Neuronal stem cell (in vitro differentiated cells): ENCODE results near the gene BAD.

Experiments
- DNase-seq: peaks from one replicate; pipeline ENCODE4 v3.0.0-alpha.2; 2013; ENCODE audit warnings: low spot score
- H2AFZ ChIP-seq: one replicate; pipeline ENCODE4 v1.6.1; 2013; ENCODE audit warnings: mild to moderate bottlenecking, low read length, inconsistent platforms
- H2AK5ac ChIP-seq: 2 replicates; pipeline ENCODE4 v1.6.1; 2013; ENCODE audit warnings: low read depth, mild to moderate bottlenecking, inconsistent platforms, low read length, moderate library complexity, mixed read lengths
- H2BK120ac ChIP-seq: 2 replicates; pipeline ENCODE4 v1.6.1; 2013; ENCODE audit warnings: low read depth, mild to moderate bottlenecking, inconsistent platforms, low read length, moderate library complexity, mixed read lengths
- H2BK12ac ChIP-seq: one replicate; pipeline ENCODE4 v1.6.1; 2013; ENCODE audit warnings: low read length, inconsistent platforms
- H2BK15ac ChIP-seq: 2 replicates; pipeline ENCODE4 v1.6.1; 2013; ENCODE audit warnings: mild to moderate bottlenecking, low read length, inconsistent platforms, mixed read lengths
- H2BK5ac ChIP-seq: one replicate; pipeline ENCODE4 v1.6.1; 2013; ENCODE audit warnings: inconsistent platforms, mild to moderate bottlenecking, low read length, moderate library complexity
- H3K14ac ChIP-seq: one replicate; pipeline ENCODE4 v1.6.1; 2013; ENCODE audit warnings: low read length, inconsistent platforms
- H3K18ac ChIP-seq: 2 replicates; pipeline ENCODE4 v1.6.1; 2013; ENCODE audit warnings: low read length, inconsistent platforms
- H3K23ac ChIP-seq: 2 replicates; pipeline ENCODE4 v1.6.1; 2013; ENCODE audit warnings: low read depth, mild to moderate bottlenecking, mixed read lengths, low read length, inconsistent platforms; ENCODE audit not compliant: poor library complexity
- H3K27ac ChIP-seq: replicated peaks from 3 replicates; pipeline ENCODE4 v1.5.1; 2013; ENCODE audit warnings: low read length, inconsistent platforms
- H3K27me3 ChIP-seq, 3 experiments: 2 replicates each; pipeline ENCODE4 v1.6.1; 2013; ENCODE audit warnings: low read length in 3 of 3, mild to moderate bottlenecking in 2 of 3, inconsistent platforms in 1 of 3, low read depth in 1 of 3, mixed read lengths in 1 of 3, moderate library complexity in 1 of 3; ENCODE audit not compliant: control insufficient read depth in 3 of 3, insufficient read depth in 3 of 3
- H3K36me3 ChIP-seq, 2 donors: replicated peaks in 1 of 2; 2 replicates each; pipeline ENCODE4 v1.6.1; 2013; ENCODE audit warnings: low read length in 2 of 2; ENCODE audit not compliant: control insufficient read depth in 2 of 2, insufficient read depth in 2 of 2
- H3K4ac ChIP-seq: 2 replicates; pipeline ENCODE4 v1.6.1; 2013; ENCODE audit warnings: inconsistent platforms, mild to moderate bottlenecking, low read length, moderate library complexity
- H3K4me1 ChIP-seq, 2 donors: 1 replicate in 1 of 2; 2 replicates in 1 of 2; pipeline ENCODE4 v1.6.1; 2013; ENCODE audit warnings: low read length in 2 of 2, low read depth in 1 of 2; ENCODE audit not compliant: control insufficient read depth in 2 of 2, insufficient read depth in 1 of 2
- H3K4me2 ChIP-seq: one replicate; pipeline ENCODE4 v1.6.1; 2013; ENCODE audit warnings: mild to moderate bottlenecking, low read length, inconsistent platforms; ENCODE audit not compliant: insufficient read depth, poor library complexity, severe bottlenecking
- H3K4me3 ChIP-seq, 2 donors: 2 replicates each; pipeline ENCODE4 v1.5.1; 2013; ENCODE audit warnings: low read length in 2 of 2, mild to moderate bottlenecking in 2 of 2, inconsistent platforms in 1 of 2, moderate library complexity in 1 of 2
- H3K79me1 ChIP-seq: one replicate; pipeline ENCODE4 v1.6.1; 2013; ENCODE audit warnings: low read depth, mild to moderate bottlenecking, inconsistent platforms, low read length, moderate library complexity
- H3K9ac ChIP-seq: one replicate; pipeline ENCODE4 v1.6.1; 2013; ENCODE audit warnings: mild to moderate bottlenecking, low read depth, low read length, inconsistent platforms; ENCODE audit not compliant: poor library complexity
- H3K9me3 ChIP-seq, 2 donors: replicated peaks in 1 of 2; 2 replicates each; pipeline versions ENCODE3 to v1.6.1; 2013; ENCODE audit warnings: low read length in 2 of 2, mild to moderate bottlenecking in 2 of 2, inconsistent platforms in 1 of 2, low read depth in 1 of 2, mixed read lengths in 1 of 2, moderate library complexity in 1 of 2; ENCODE audit not compliant: control insufficient read depth in 2 of 2, insufficient read depth in 1 of 2
- H4K8ac ChIP-seq: one replicate; pipeline ENCODE4 v1.6.1; 2013; ENCODE audit warnings: low read depth, mild to moderate bottlenecking, inconsistent platforms, low read length, moderate library complexity
- H4K91ac ChIP-seq: one replicate; pipeline ENCODE4 v1.6.1; 2013; ENCODE audit warnings: low read length, low read depth, mild to moderate bottlenecking, inconsistent platforms; ENCODE audit not compliant: poor library complexity
- WGBS, 2 donors: extraction: QIAGEN DNeasy Blood & Tissue Kit; methylation state at CpG; one replicate each; pipeline ENCODE4 v1.1.7; 2013; ENCODE audit warnings: missing lambda C conversion rate in 2 of 2, mixed read lengths in 1 of 2; ENCODE audit not compliant: insufficient read length in 2 of 2, insufficient replicate concordance in 1 of 2; ENCODE audit errors: extremely low coverage in 2 of 2; 5-methylcytosine and 5-hydroxymethylcytosine counted together

Gene BAD

GRCh38 chr11:64243236-64243854 is 41.1 kb downstream of the BAD start:
- Histone ChIP-seq H3K9me3 (no peaks in the 10 kb centered on the region), H3K4me2 (no peak overlapping the region), H4K8ac (no peak overlapping the region), H3K27ac (no peak overlapping the region), H2BK12ac (no peak overlapping the region), H2AK5ac (no peak overlapping the region), H3K36me3 (peaks cover 11 to 19% of the 10 kb centered on the region in 2 donors), H3K23ac (peak overlapping the region; percentile 52), H3K14ac (no peak overlapping the region), H3K4ac (no peak overlapping the region), H3K27me3 (no peaks in the 10 kb centered on the region), H3K4me3 (peak overlapping the region in 1 of 2 donors; percentile 23), H3K4me1 (peaks cover 21% of the 10 kb centered on the region in 2 donors), H2BK5ac (no peak overlapping the region), H2BK15ac (no peak overlapping the region), H3K18ac (no peak overlapping the region), H3K9ac (no peak overlapping the region), H2BK120ac (no peak overlapping the region), H2AFZ (no peak overlapping the region), H3K79me1 (peaks cover 21% of the 10 kb centered on the region), H4K91ac (no peak overlapping the region)
- no peak for DNase-seq
- WGBS, 2 donors, result no CpG with 5 or more reads among the region's 8 CpGs

DNA sequence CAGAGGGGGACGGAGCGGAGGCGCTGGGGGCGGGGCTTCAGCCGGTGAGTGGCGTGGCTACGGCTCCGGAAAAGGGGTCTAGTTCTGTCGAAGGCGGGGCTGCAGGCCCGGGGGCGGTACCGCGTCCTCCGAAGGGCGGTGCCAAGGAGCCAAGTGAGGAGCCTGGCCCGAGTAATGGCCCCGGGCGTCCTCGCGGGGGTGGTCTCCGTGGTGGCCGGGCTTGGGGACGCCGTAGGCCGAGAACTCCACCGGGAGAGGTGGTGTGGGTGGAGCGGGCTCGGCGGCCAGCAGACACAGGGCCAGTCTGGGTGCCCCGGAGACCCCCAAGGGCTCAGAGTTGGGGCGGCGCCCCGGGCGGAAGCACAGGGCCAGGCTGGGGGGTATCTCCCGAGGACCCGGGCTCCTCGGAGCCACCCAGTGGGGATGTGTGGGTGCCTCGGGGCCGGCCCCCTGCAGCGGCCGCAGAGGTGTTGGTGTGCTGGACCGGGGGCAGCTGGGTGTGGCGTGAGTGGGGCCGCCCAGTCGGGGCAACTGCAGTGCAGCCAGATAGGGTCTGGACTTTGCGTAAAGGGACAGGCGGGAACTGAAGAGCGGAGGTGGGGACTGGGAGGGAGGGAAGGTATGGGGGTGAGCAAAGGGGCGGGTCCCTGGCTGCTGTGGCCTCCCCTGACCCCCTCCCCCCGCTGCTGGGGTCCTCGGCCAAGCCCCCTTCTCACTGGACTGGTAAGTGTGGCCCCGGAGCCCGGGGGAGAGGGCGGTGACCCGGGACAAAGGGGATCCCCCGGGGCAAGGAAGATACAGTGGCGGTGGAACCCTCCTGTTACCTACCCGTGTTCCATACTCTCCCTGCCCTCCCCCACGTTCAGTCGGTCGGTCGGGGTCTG is 42.7 kb downstream of the BAD start:
- H3K4ac ChIP-seq, result no peak overlapping the region
- peak overlapping the region; percentile 21 for H2BK120ac ChIP-seq
- H3K27me3 ChIP-seq, result no peaks in the 10 kb centered on the region
- H3K36me3 ChIP-seq, result peaks cover 16 to 19% of the 10 kb centered on the region in 2 donors
- H4K8ac ChIP-seq, result no peak overlapping the region
- no peak overlapping the region for H2BK15ac ChIP-seq
- no peak for DNase-seq
- no CpG with 5 or more reads among the region's 63 CpGs for WGBS, 2 donors
- H2BK12ac ChIP-seq, result peak overlapping the region; percentile 41
- peaks cover 16 to 20% of the 10 kb centered on the region in 2 donors for H3K4me1 ChIP-seq
- peak overlapping the region; percentile 97 for H2AK5ac ChIP-seq
- H3K18ac ChIP-seq, result peak overlapping the region; percentile 98
- H3K14ac ChIP-seq, result peak overlapping the region; percentile 39
- H3K23ac ChIP-seq, result peak overlapping the region; percentile 100
- H4K91ac ChIP-seq, result no peak overlapping the region
- no peaks in the 10 kb centered on the region for H3K9me3 ChIP-seq
- no peak overlapping the region for H2BK5ac ChIP-seq
- H2AFZ ChIP-seq, result peak overlapping the region; percentile 96
- peak overlapping the region; percentile 93 for H3K4me2 ChIP-seq
- H3K27ac ChIP-seq, result peak overlapping the region; percentile 69
- peak overlapping the region; percentile 88 for H3K9ac ChIP-seq
- H3K4me3 ChIP-seq, result peak overlapping the region; percentile 70 to 94
- peaks cover 21% of the 10 kb centered on the region for H3K79me1 ChIP-seq

DNA sequence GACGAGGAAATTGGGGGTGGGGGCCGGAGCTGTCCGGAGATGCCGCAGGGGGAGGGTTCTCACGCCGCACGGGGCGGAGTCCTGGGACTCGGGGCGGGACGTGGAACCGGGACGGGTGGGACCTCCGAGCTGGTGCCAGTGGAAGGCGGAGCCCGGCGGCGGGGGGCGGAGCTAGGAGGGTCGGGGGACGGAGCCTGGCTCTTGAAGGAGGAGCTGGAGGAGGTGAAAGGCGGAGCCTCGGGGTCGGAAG is 43.3 kb downstream of the BAD start:
- Histone ChIP-seq H2BK5ac (peak overlapping the region; percentile 93), H3K23ac (peak overlapping the region; percentile 100), H3K36me3 (peaks cover 16 to 19% of the 10 kb centered on the region in 2 donors), H2AK5ac (no peak overlapping the region), H3K4ac (no peak overlapping the region), H3K79me1 (peaks cover 21% of the 10 kb centered on the region), H3K4me3 (peak overlapping the region; percentile 70 to 90), H4K91ac (no peak overlapping the region), H3K18ac (peak overlapping the region; percentile 100), H3K27ac (peak overlapping the region; percentile 96), H4K8ac (peak overlapping the region; percentile 92), H3K9me3 (no peaks in the 10 kb centered on the region), H3K9ac (peak overlapping the region; percentile 92), H3K4me1 (peaks cover 16 to 20% of the 10 kb centered on the region in 2 donors), H3K4me2 (peak overlapping the region; percentile 91), H3K27me3 (no peaks in the 10 kb centered on the region), H2BK12ac (no peak overlapping the region), H3K14ac (no peak overlapping the region), H2BK120ac (no peak overlapping the region), H2BK15ac (peak overlapping the region; percentile 58), H2AFZ (peak overlapping the region; percentile 96)
- no CpG with 5 or more reads among the region's 24 CpGs for WGBS, 2 donors
- peak; percentile 99 for DNase-seq
